Fibroblast of the aortic adventitia (primary cell): ENCODE results near the gene SEMA3D. TPM values are rescaled to one million over a fixed set of nuclear protein-coding genes. Genes with fewer than 3 reads are reported as not detected.
A peak's percentile ranks its signal among the peaks of the same experiment; 100 is the strongest.

Experiments
- DNase-seq: peaks from one replicate; pipeline ENCODE4 v3.0.0-alpha.2; 2010; ENCODE audit warnings: low read depth
- H3K4me3 ChIP-seq: 2 replicates; pipeline ENCODE4 v1.5.1; 2011; ENCODE audit warnings: low read depth, mild to moderate bottlenecking, control low read depth, low read length, moderate library complexity
- CTCF ChIP-seq: IDR thresholded peaks from 2 replicates; pipeline ENCODE4 v1.5.1; 2011; ENCODE audit warnings: mild to moderate bottlenecking, low read length, control low read depth, inconsistent platforms; ENCODE audit not compliant: insufficient read depth
- total RNA-seq: library from RNA; depleted of rRNA; stranded (reverse); fragments of >200 nt; gene quantifications from 2 replicates; pipeline ENCODE4 v1.2.3, GENCODE V29; 2012; ENCODE audit warnings: low replicate concordance

Gene SEMA3D
- 27.1 and 51.2 TPM in 2 replicates for total RNA-seq

- TF ChIP-seq CTCF: peak; percentile 80
- peak; percentile 85 for DNase-seq
- H3K4me3 ChIP-seq: peak within 1 kb of the TSS; percentile 95
Measured at GRCh38 chr7:85186521-85187241, at the start of gene SEMA3D. Gene SEMA3D, minus strand, starts transcription at chr7:85187056. Its CDS starts 65,165 bp downstream, at chr7:85121891.

GRCh38 chr7:85234730-85235129 is 47.9 kb upstream of the SEMA3D start:
- no peak for TF ChIP-seq CTCF
- H3K4me3 ChIP-seq: no peak overlapping the region
- DNase-seq: no peak

GRCh38 chr7:85232068-85232467 is 45.2 kb upstream of the SEMA3D start:
- no peak overlapping the region for H3K4me3 ChIP-seq
- DNase-seq: no peak
- no peak for TF ChIP-seq CTCF

- TF ChIP-seq CTCF: no peak
- H3K4me3 ChIP-seq: no peak overlapping the region
- no peak for DNase-seq
Measured at GRCh38 chr7:85230623-85231022, 43.8 kb upstream of the SEMA3D start.

- no peak overlapping the region for H3K4me3 ChIP-seq
- no peak for TF ChIP-seq CTCF
- DNase-seq: no peak
Measured at GRCh38 chr7:85229544-85229943, 42.7 kb upstream of the SEMA3D start.

- no peak for TF ChIP-seq CTCF
- no peak for DNase-seq
- H3K4me3 ChIP-seq: no peak overlapping the region
Measured at GRCh38 chr7:85226361-85227085, 39.7 kb upstream of the SEMA3D start.
